NCI-H1417 treated with DMSO at 0.1 percent for 48 hours (cell line): ENCODE data around the gene GJE1.
"Not testable (repeated sequence)": the region's sequence is repeated elsewhere in the genome, so short reads cannot be mapped to it uniquely, and the experiment has no call there.

Experiments
- DNase-seq: peaks from one replicate; lab custom pipeline; 2025; lab: John Stamatoyannopoulos, UW

Gene GJE1, protein sequence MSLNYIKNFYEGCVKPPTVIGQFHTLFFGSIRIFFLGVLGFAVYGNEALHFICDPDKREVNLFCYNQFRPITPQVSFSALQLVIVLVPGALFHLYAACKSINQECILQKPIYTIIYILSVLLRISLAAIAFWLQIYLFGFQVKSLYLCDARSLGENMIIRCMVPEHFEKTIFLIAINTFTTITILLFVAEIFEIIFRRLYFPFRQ

GRCh38 chr6:142132625-142133024 is at the start of gene GJE1:
GJE1 (plus strand) TSS chr6:142132925; CDS start chr6:142133159, 234 bp downstream.
- DNase-seq: no peak

- DNase-seq: no peak
These were observed 44.5 kb upstream of the GJE1 start for GRCh38 chr6:142087950-142088857.

- DNase-seq: no peak
These were observed 43.9 kb upstream of the GJE1 start for GRCh38 chr6:142088858-142089216.

DNA sequence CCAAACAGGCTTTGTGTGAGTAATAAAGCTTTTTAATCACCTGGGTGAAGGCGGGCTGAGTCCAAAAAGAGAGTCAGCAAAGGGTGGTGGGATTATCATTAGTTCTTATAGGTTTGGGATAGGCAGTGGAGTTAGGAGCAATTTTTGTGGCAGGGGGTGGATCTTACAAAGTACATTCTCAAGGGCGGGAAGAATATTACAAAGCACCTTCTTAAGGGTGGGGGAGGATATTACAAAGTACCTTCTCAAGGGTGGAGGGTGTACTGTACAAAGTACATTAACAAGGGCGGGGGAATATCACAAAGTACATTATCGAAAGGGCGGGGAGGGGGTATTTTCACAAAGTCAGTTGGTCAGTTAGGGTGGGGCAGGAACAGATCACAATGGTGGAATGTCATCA is 27.9 kb upstream of the GJE1 start:
- DNase-seq: not testable (repeated sequence)

DNA sequence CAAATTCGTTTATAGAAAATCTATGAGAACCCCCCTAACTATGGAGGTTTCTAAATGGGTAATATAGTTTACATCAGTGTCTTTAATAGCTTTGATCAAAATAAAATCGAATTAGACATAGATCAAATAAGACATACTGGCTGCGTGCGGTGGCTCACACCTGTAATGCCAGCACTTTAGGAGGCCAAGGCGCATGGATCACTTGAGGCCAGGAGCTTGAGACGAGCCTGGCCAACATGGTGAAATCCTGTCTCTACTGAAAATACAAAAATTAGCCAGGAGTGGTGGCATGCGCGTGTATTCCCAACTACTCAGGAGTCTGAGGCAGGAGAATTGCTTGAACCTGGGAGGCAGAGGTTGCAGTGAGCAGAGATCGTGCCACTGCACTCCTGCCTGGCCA is 21.9 kb upstream of the GJE1 start:
- not testable (repeated sequence) for DNase-seq

DNA sequence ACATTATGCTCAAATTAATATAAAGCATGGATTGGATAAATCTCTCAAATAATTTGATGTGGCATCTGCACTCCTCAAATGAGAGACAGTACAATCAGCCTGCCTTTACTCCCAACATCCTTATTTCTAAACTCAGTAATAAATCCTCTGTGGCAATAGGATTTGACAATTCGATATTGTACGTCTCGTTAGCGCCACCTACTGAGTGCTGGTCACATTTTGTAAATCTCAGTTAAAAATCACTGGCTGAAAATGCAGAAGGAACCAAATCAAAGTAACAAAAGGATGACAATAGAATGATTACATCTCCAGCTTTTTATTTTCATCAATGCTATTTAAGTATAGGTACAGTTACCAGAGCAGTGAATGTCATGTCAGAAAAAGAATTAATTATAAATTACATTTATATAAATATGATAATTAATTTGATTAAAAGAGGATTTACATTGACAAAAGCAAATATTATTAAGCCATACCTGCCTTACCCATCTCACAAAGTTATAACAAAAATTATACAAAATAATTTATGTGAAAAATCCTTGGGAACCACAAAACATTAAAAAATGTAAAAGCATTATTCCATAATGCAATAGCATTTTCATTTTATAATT is 20.2 kb upstream of the GJE1 start:
- DNase-seq: peak; percentile 63

GRCh38 chr6:142117366-142117765 is 15.4 kb upstream of the GJE1 start:
- no peak for DNase-seq

GRCh38 chr6:142118328-142118727 is 14.4 kb upstream of the GJE1 start:
- DNase-seq: no peak

GRCh38 chr6:142118925-142119324 is 13.8 kb upstream of the GJE1 start:
- no peak for DNase-seq

GRCh38 chr6:142121342-142121741 is 11.4 kb upstream of the GJE1 start:
- no peak for DNase-seq

GRCh38 chr6:142130814-142131213 is 1.9 kb upstream of the GJE1 start:
- DNase-seq: no peak

DNA sequence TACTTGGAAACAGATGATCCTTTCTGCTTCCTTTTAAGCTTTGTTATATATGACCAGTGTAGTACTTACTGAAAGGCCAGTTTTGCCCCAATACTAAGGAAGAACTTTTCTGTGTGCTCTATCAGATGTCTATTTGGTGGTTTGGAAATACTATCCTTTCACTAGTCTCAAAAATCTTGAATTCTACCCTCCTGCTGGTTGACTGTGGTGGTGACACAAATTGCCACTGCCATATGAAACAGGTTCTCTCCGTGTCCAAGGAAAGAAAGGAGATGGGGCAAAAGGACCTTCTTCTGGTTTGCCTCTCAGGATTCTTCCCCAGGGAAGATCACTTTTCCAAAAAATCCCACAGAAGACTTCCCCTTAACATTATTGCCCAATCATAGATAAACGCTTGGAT is 6.2 kb downstream of the GJE1 start:
- no peak for DNase-seq

DNA sequence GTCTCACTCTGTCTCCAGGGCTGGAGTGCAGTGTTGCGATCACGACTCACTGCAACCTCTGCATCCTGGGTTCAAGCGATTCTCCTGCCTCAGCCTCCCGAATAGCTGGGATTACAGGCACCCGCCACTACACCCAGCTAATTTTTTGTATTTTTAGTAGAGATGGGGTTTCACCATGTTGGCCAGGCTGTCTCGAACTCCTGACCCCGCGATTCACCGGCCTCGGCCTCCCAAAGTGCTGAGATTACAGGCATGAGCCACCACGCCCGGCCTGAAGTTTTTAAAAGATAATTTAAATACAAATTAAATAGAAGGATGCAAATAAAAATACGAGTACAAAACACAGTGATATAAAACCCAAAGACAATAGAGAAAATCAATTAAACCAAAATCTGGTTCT is 8.8 kb downstream of the GJE1 start:
- DNase-seq: not testable (repeated sequence)

DNA sequence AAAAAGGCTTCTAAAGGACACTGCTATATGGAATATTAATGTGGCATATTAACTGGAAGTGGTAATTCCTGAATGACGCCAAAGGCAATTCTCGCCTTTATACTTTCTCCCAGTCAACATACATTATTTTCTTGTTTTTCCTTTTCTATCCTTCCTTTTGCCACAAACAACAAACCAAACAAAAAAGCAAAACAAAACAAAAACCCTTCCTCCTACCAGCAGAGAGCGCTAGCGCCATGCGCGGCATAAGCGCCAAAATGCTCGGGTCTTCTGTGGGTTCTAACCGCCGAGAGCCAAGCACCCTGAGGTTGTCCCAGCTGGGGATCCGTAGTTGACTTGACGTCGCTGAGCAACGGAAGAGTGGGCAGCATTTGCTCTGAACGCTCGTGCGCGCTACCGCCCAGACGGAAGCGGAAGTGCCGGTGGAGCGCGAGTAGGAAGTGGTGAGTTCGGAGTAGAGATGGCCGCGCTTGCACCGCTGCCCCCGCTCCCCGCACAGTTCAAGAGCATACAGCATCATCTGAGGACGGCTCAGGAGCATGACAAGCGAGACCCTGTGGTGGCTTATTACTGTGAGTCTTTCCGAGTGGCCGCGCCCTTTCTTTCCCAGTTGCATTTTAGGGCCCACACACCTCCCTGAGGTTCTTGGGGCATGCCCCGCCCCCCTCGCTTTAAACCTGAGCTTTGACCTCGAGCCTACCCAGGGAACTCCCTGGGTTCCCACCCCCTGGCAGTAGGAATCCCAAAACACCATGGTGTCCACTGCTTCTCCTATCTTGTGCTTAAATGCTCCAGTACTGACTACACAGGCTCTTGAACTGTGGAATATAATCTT is 14.3 kb downstream of the GJE1 start, which contains the start of the genes NMBR and VTA1:
TSS of gene NMBR (minus strand) at position 295 of the 835 bp plus-strand sequence. CDS start 58,464 bp downstream, outside the sequence.
TSS of gene VTA1 (plus strand) at position 436 of the 835 bp plus-strand sequence. CDS start at position 461, 25 bp downstream.
- DNase-seq: peak; percentile 98

GRCh38 chr6:142152746-142153145 is 20.0 kb downstream of the GJE1 start:
- DNase-seq: no peak

- DNase-seq: no peak
These were observed 20.5 kb downstream of the GJE1 start for GRCh38 chr6:142153196-142153595.

DNA sequence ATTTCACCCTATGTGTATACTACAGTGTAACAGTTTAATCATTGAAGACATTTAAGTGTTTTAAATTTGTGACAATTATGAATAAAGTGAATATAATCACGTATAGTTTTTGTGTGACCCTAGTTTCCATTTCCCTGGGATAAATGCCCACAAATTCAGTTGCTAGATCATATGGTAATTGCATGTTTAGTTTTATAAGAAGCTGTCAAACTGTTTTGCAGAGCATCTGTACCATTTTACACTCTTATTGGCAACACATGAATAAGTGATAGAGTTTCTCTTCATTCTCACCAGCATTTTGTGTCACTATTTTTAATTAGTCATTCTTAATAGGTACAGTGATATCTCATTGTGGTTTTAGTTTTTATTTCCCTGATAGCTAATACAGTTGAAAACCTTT is 21.6 kb downstream of the GJE1 start:
- no peak for DNase-seq

DNA sequence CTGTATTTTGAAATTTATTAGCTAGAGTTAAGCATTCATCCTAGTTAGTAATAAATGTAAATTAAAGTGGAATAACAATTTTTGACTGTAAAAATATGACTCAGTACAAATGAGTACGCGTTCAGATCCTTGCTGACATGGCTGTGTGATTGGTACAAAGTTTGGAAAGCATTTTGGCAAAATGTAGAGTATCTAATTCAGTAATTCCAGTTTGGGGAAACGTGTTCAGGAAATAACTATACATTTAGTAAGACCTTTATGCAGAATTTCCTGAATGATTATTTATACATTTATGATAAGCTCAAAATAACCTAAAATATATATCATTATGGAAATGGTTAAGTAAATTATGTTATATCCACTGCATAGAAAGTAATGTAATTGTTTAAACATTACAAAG is 22.4 kb downstream of the GJE1 start:
- DNase-seq: no peak

DNA sequence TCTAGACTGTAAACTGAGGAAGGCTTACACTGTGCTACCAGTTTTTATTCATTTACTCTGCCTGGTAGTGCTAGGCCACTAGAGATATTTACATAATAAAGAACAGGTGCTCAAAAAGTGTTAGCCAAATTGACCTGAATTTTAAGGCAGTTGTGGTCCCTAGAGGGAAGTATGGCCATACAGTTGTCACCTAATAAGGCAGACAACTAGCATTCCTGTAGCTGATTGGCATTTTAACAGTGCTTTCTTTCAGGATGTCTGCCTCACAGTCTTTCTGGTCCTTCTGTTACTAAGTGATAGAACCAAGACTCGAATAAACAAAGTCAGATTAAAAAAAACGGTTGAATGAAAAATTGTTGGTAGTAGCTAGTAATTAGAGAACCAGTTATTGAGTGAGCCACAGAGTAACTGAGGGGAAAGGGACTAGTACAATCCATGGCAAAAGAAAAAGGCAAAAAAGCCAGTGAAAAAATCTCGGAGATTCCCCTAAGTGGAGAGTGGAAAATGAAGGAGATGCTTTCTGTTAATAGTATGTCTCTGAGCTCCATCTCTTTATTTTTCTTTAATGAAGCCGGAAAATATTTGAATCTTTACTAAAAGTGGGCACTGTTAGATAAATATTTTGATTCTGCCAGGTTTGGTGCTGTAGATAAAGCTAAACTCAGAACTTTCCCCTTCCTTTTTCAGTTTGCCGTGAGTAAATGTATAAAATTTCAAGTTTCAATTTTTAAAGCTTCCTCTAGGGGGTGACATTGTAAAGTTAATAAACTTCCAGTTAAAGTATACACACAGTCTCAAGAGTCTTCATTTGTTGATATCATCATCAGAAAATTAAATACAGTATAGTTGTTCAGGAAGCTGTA is 23.4 kb downstream of the GJE1 start:
- DNase-seq: no peak

DNA sequence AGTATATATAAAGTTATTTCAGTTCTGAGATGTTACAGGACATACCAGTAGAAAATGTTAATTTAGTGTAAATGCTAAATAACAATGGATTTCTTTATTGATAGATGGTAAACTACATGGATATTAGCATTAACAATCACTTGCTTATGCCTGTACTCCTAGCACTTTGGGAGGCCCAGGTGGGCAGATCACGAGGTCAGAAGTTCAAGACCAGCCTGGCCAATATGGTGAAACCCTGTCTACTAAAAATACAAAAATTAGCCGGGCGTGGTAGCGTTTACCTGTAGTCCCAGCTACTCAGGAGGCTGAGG is 24.0 kb downstream of the GJE1 start:
- DNase-seq: not testable (repeated sequence)

- DNase-seq: no peak
These were observed 30.1 kb downstream of the GJE1 start for GRCh38 chr6:142162780-142163179.
